A549 (cell line): Measurements from ENCODE around the gene MYO18A. TPM values are rescaled to one million over a fixed set of nuclear protein-coding genes. Genes with fewer than 3 reads are reported as not detected.

Experiments used
- ATAC-seq, 2 experiments: fragments of 200-7000 bp in 1 of 2; fragments of >200 bp in 1 of 2; cut with Nextera tagmentation in 1 of 2; cut with Tn5 transposase in 1 of 2; 3 replicates each; pipeline versions ENCODE4 v1.8.0 to v1.9.1; 2018 to 2020; ENCODE audit warnings: mild to moderate bottlenecking in 1 of 2, moderate library complexity in 1 of 2
- CTCF ChIA-PET: fragments of 300-600 bp; sonication (Branson Sonifier 250); formaldehyde crosslinking; extraction: SDS; loops from one replicate; lab custom pipeline; 2021; ENCODE audit warnings: antibody characterized with exemption, inconsistent platforms; lab: Yijun Ruan, JAX
- POLR2A ChIA-PET: fragments of 350-600 bp; formaldehyde crosslinking; extraction: SDS; loops from one replicate; lab custom pipeline; 2021; ENCODE audit warnings: antibody characterized with exemption, inconsistent platforms; lab: Yijun Ruan, JAX
- DNase-seq, 2 experiments: peaks; one replicate each; pipeline versions ENCODE4 v3.0.0 to v3.0.0-alpha.2; 2011 to 2016; ENCODE audit warnings: low read depth in 1 of 2, low spot score in 1 of 2
- FAIRE-seq: peaks from 2 replicates; lab custom pipeline; 2011; peaks lifted over from hg19 to GRCh38; lab: Jason Lieb, UNC
- H3K27ac ChIP-seq, 2 experiments: fragments of >200 bp; sonication (Bioruptor Twin); formaldehyde crosslinking; 3 replicates each; pipeline ENCODE4 v1.5.1; 2016 to 2017
- H3K4me1 ChIP-seq: fragments of >200 bp; sonication (Bioruptor Twin); formaldehyde crosslinking; 3 replicates; pipeline ENCODE4 v1.6.1; 2016
- H3K4me2 ChIP-seq: fragments of >200 bp; sonication (Bioruptor Twin); formaldehyde crosslinking; 3 replicates; pipeline ENCODE4 v1.6.1; 2016
- H3K4me3 ChIP-seq: fragments of >200 bp; sonication (Bioruptor Twin); formaldehyde crosslinking; 3 replicates; pipeline ENCODE4 v1.5.1; 2016
- H3K9me3 ChIP-seq: fragments of >200 bp; sonication (Bioruptor Twin); formaldehyde crosslinking; 3 replicates; pipeline ENCODE4 v1.6.1; 2016
- CBX2 ChIP-seq: fragments of 200-600 bp; sonication (generic); IDR thresholded peaks from 2 replicates; pipeline ENCODE4 v1.6.1; 2016; ENCODE audit warnings: low read depth, mild to moderate bottlenecking, borderline replicate concordance
- CHD2 ChIP-seq: fragments of 150-350 bp; IDR thresholded peaks from 2 replicates; pipeline ENCODE4 v1.6.1; 2014; ENCODE audit warnings: low read length; ENCODE audit not compliant: partially characterized antibody
- EHF ChIP-seq: fragments of 250-450 bp; sonication (Bioruptor Pico); IDR thresholded peaks from 2 replicates; pipeline ENCODE4 v1.5.0; 2020; ENCODE audit warnings: mild to moderate bottlenecking
- EHMT2 ChIP-seq: fragments of 200-600 bp; sonication (generic); IDR thresholded peaks from 2 replicates; pipeline ENCODE4 v1.6.1; 2016; ENCODE audit warnings: antibody characterized with exemption, low read depth, mild to moderate bottlenecking, moderate library complexity
- ESRRA ChIP-seq: fragments of 150-350 bp; IDR thresholded peaks from 2 replicates; pipeline ENCODE4 v1.6.1; 2014; ENCODE audit warnings: mild to moderate bottlenecking, low read length, borderline replicate concordance
- HDAC2 ChIP-seq: fragments of 200-600 bp; sonication (generic); IDR thresholded peaks from 2 replicates; pipeline ENCODE4 v1.6.1; 2016
- HEYL ChIP-seq: fragments of 250-450 bp; sonication (Bioruptor Pico); IDR thresholded peaks from 2 replicates; pipeline ENCODE4 v1.8.0; 2021; ENCODE audit warnings: mild to moderate bottlenecking, moderate library complexity
- HOXB5 ChIP-seq: fragments of 250-450 bp; sonication (Bioruptor Pico); IDR thresholded peaks from 2 replicates; pipeline ENCODE4 v1.5.0; 2020; ENCODE audit warnings: mild to moderate bottlenecking, moderate library complexity
- JUNB ChIP-seq: fragments of >200 bp; sonication (Bioruptor Twin); formaldehyde crosslinking; IDR thresholded peaks from 2 replicates; pipeline ENCODE4 v1.6.1; 2016
- KDM1A ChIP-seq: fragments of 200-600 bp; sonication (generic); IDR thresholded peaks from 2 replicates; pipeline ENCODE4 v1.6.1; 2016; ENCODE audit warnings: low read depth, mild to moderate bottlenecking
- MAFK ChIP-seq: fragments of 450-650 bp; IDR thresholded peaks from 2 replicates; pipeline ENCODE4 v1.6.1; 2014; ENCODE audit not compliant: partially characterized antibody
- MAZ ChIP-seq: fragments of 150-350 bp; IDR thresholded peaks from 2 replicates; pipeline ENCODE4 v1.6.1; 2014; ENCODE audit warnings: antibody characterized with exemption, low read depth, low read length, borderline replicate concordance
- POLR2AphosphoS2 ChIP-seq: conservative IDR thresholded peaks from 2 replicates; pipeline ENCODE4 v1.6.1; 2012; ENCODE audit warnings: low read length, improper control_type of control experiment, inconsistent platforms
- RARB ChIP-seq: fragments of 250-450 bp; sonication (Bioruptor Pico); IDR thresholded peaks from 2 replicates; pipeline ENCODE4 v1.8.0; 2021; ENCODE audit warnings: mild to moderate bottlenecking, moderate library complexity
- RNF2 ChIP-seq: fragments of 200-600 bp; sonication (generic); IDR thresholded peaks from 2 replicates; pipeline ENCODE4 v1.6.1; 2016; ENCODE audit warnings: low read depth, mild to moderate bottlenecking, antibody characterized with exemption, moderate library complexity, borderline replicate concordance
- SMC3 ChIP-seq: fragments of >200 bp; sonication (Bioruptor Twin); formaldehyde crosslinking; IDR thresholded peaks from 3 replicates; pipeline ENCODE4 v1.6.1; 2018; ENCODE audit warnings: inconsistent platforms
- TP53 ChIP-seq: fragments of 250-450 bp; sonication (Bioruptor Pico); IDR thresholded peaks from 2 replicates; pipeline ENCODE4 v1.5.0; 2021; ENCODE audit warnings: mild to moderate bottlenecking, moderate library complexity
- ZC3H11A ChIP-seq: fragments of 450-650 bp; IDR thresholded peaks from 2 replicates; pipeline ENCODE4 v1.6.1; 2014; ENCODE audit warnings: antibody characterized with exemption, mild to moderate bottlenecking
- ZSCAN20 ChIP-seq: fragments of 250-450 bp; sonication (Bioruptor Pico); IDR thresholded peaks from 2 replicates; pipeline ENCODE4 v1.8.0; 2022; ENCODE audit warnings: mild to moderate bottlenecking, moderate library complexity
- WGBS: methylation state at CpG from one replicate; pipeline ENCODE4 v1.1.6; 2017; ENCODE audit errors: missing lambda C conversion rate; 5-methylcytosine and 5-hydroxymethylcytosine counted together
- polyA plus RNA-seq, 4 experiments: library from polyadenylated mRNA; depleted of rRNA in 3 of 4; stranded (reverse); fragments of >200 nt; fragmentation: RNase III in 1 of 4; extraction: RNeasy Plus Mini Kit Qiagen cat#74134 plus additional on column Dnase treatment in 1 of 4; gene quantifications; 2 replicates in 3 of 4; 3 replicates in 1 of 4; pipeline ENCODE4 v1.2.3, GENCODE V29; 2011 to 2017
- TF ChIP-seq, protein P1 (sequence below): fragments of >200 bp; sonication (Bioruptor Twin); formaldehyde crosslinking; IDR thresholded peaks from 3 replicates; pipeline ENCODE4 v1.5.1; 2016
- TF ChIP-seq, protein P2 (sequence below): fragments of 150-350 bp; IDR thresholded peaks from 2 replicates; pipeline ENCODE4 v1.6.1; 2014; ENCODE audit warnings: low read depth, mild to moderate bottlenecking, low read length
- TF ChIP-seq, protein P3 (sequence below): fragments of 450-650 bp; IDR thresholded peaks from 2 replicates; pipeline ENCODE4 v1.6.1; 2014; ENCODE audit warnings: antibody characterized with exemption
- TF ChIP-seq, protein P4 (sequence below): IDR thresholded peaks from 2 replicates; pipeline ENCODE4 v1.6.1; 2012

The MYO18A gene
- polyA plus RNA-seq, 2 of the 4 experiments (the other 2 are of a cell fraction): 12.3 to 28.4 TPM

DNA sequence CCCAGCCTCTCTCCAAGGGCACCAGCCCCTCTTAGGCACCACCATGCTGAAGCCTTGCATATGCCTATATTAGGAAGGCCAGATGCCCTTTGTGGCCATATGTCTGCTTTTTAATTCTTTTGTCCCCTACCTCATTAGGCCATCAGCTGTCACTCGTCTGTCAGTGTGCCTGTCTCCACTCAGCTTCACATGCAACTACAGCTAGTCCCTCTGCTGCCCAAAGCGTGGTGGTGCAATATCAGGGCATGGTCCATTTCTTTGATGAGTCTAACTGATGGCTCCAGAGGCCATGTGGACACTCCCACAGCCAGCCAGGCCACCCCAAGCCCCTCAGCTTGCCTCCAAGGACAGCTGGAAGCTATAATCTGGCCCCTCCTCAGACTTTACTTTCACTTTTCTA, 36.3 kb downstream of the MYO18A start (continued):
- TF ChIP-seq EHMT2: no peak
- TF ChIP-seq HEYL (CRISPR knock-in tag): no peak
- TF ChIP-seq ZC3H11A: no peak
- TF ChIP-seq TP53 (CRISPR knock-in tag): no peak
- no peak for TF ChIP-seq JUNB
- no peak for TF ChIP-seq EHF
- TF ChIP-seq, protein P1, sequence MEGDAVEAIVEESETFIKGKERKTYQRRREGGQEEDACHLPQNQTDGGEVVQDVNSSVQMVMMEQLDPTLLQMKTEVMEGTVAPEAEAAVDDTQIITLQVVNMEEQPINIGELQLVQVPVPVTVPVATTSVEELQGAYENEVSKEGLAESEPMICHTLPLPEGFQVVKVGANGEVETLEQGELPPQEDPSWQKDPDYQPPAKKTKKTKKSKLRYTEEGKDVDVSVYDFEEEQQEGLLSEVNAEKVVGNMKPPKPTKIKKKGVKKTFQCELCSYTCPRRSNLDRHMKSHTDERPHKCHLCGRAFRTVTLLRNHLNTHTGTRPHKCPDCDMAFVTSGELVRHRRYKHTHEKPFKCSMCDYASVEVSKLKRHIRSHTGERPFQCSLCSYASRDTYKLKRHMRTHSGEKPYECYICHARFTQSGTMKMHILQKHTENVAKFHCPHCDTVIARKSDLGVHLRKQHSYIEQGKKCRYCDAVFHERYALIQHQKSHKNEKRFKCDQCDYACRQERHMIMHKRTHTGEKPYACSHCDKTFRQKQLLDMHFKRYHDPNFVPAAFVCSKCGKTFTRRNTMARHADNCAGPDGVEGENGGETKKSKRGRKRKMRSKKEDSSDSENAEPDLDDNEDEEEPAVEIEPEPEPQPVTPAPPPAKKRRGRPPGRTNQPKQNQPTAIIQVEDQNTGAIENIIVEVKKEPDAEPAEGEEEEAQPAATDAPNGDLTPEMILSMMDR: peak; percentile 34; the same call in 2 of the 3 replicates
- TF ChIP-seq MAFK: no peak
- TF ChIP-seq, protein P2, sequence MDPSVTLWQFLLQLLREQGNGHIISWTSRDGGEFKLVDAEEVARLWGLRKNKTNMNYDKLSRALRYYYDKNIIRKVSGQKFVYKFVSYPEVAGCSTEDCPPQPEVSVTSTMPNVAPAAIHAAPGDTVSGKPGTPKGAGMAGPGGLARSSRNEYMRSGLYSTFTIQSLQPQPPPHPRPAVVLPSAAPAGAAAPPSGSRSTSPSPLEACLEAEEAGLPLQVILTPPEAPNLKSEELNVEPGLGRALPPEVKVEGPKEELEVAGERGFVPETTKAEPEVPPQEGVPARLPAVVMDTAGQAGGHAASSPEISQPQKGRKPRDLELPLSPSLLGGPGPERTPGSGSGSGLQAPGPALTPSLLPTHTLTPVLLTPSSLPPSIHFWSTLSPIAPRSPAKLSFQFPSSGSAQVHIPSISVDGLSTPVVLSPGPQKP: no peak
- TF ChIP-seq KDM1A: no peak
- TF ChIP-seq MAZ: no peak
- TF ChIP-seq, protein P3, sequence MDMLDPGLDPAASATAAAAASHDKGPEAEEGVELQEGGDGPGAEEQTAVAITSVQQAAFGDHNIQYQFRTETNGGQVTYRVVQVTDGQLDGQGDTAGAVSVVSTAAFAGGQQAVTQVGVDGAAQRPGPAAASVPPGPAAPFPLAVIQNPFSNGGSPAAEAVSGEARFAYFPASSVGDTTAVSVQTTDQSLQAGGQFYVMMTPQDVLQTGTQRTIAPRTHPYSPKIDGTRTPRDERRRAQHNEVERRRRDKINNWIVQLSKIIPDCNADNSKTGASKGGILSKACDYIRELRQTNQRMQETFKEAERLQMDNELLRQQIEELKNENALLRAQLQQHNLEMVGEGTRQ: no peak
- no peak for TF ChIP-seq RNF2
- TF ChIP-seq HOXB5 (CRISPR knock-in tag): no peak

DNA sequence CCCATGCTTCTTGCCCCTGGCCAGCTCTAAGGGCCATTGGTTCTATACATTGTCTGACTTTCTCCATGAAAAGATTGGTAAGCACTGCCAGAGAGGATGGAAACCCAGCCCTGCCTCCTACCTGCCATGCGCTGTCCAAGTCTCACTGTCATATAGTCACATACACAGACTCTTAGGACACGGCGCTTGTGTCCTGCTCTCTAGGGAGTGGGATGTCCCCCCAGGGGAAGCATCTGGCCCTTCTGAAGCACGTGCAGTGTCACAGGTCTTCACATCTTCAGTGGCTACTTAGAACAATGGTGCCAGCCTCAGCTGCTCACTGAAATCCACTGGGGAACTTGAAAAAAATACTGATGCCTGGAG, 38.7 kb downstream of the MYO18A start:
- WGBS: 90% methylated on average over 4 of the region's 4 CpGs
- FAIRE-seq (no peak), ATAC-seq (no peak), DNase-seq (no peak)
- no peak overlapping the region for H3K4me2 ChIP-seq
- H3K27ac ChIP-seq: no peak overlapping the region
- POLR2A ChIA-PET: no interaction called here
- peaks cover 55% of the 10 kb centered on the region for H3K4me1 ChIP-seq
- TF ChIP-seq ZSCAN20 (CRISPR knock-in tag) (no peak), CBX2 (no peak), MAFK (no peak), POLR2AphosphoS2 (no peak), ESRRA (no peak), RNF2 (no peak), HDAC2 (no peak), SMC3 (no peak), ZC3H11A (no peak), CHD2 (no peak), RARB (CRISPR knock-in tag) (no peak), JUNB (no peak)
- TF ChIP-seq, protein P4, sequence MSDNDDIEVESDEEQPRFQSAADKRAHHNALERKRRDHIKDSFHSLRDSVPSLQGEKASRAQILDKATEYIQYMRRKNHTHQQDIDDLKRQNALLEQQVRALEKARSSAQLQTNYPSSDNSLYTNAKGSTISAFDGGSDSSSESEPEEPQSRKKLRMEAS: no peak
- TF ChIP-seq, protein P3: no peak
- H3K4me3 ChIP-seq: no peak overlapping the region
- H3K9me3 ChIP-seq: no peaks in the 10 kb centered on the region
- CTCF ChIA-PET: interaction anchor here (0.7 to 14.7 kb wide), 4 partner anchors 74 to 222 kb away, joined by 3 to 482 read pairs (median 3); no protein-coding TSS in a partner anchor
